ENCODE measurements around the gene KCNG1.
"Not testable (repeated sequence)": the region's sequence is repeated elsewhere in the genome, so short reads cannot be mapped to it uniquely, and the experiment has no call there.

The KCNG1 gene

DNA sequence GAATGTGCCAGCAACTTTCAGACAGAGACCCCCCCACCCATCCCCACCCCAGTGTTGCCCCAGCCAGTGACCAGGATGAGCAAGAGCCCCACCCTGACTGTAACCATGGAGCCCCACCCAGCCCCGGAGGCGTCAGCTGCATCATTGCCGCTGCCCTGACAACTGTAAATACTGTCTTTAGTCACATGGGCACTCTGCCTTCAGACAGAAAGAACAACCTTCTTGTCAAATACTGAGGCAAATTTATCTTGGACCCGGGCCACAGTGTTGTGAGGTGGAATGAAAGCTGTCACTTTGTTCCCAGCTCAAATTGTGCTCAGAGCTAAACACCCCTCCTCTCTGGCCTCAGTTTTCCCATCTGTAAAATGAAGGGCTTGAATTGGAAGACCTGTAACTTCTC, 40.5 kb downstream of the KCNG1 start:
- TF ChIP-seq, protein P1, sequence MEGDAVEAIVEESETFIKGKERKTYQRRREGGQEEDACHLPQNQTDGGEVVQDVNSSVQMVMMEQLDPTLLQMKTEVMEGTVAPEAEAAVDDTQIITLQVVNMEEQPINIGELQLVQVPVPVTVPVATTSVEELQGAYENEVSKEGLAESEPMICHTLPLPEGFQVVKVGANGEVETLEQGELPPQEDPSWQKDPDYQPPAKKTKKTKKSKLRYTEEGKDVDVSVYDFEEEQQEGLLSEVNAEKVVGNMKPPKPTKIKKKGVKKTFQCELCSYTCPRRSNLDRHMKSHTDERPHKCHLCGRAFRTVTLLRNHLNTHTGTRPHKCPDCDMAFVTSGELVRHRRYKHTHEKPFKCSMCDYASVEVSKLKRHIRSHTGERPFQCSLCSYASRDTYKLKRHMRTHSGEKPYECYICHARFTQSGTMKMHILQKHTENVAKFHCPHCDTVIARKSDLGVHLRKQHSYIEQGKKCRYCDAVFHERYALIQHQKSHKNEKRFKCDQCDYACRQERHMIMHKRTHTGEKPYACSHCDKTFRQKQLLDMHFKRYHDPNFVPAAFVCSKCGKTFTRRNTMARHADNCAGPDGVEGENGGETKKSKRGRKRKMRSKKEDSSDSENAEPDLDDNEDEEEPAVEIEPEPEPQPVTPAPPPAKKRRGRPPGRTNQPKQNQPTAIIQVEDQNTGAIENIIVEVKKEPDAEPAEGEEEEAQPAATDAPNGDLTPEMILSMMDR (IDR thresholded peaks at IDR 0.05; ENCODE audit: extremely low read depth, missing control alignments): no peak
- DNase-seq (ENCODE audit: low spot score): no peak

DNA sequence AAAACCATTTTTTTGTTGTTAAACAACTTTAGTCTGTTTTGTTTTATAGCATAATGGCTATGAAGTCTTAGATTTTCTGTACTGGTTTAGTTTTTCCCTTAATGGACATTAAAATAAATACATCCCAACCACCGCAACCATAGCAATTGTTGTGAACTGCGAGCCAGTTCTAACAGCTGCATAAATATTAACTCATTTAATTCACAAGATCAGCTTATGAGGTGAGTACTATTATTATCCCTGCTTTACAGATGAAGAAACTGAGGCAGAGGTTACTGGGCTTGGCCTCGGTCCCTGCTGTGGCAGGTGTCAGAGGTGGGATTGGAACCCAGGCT, 41.2 kb downstream of the KCNG1 start:
- TF ChIP-seq, protein P1 (IDR thresholded peaks at IDR 0.05; ENCODE audit: extremely low read depth, missing control alignments): no peak
- no peak for DNase-seq (ENCODE audit: low spot score)

DNA sequence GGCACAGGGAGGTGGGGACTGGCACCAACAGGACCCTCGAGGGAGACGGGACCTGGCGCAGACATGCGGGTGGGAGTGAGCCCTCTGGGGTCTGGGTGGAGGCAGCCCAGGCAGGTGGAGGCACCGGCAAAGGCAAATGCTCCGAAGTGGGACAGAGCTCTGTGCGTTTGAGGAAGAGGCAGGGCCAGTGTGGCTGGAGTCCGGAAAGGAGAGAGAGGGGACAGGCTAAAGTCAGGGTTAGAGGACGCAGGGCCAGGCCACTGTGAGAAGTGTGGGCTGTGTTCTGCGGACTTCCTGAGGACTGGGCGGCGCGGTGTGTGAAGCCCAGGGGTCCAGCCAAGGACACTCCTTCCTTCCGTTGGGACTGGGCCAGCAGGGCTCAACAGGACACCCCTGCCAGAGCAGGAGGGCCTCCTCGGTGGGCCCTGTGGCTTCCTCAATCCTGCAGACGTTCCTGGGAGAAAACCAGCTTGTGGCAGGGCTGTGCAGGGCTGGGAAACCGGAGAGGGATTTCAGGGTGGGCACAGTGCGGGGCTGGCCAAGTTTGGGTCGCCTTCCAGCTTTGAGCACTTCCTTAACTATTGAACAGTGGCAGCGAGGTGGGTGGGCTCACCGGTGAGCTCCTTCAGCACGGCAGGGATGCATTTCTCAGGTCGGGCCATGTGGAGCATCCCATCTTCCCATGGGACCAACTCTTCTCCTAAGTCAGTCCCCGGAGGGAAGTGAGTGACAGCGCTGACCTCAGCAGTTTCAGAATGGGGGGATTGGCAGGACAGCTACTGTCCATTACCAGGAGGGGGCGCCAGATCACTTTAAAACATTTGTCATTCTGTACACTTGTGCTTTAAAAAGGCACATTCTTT, 41.8 kb downstream of the KCNG1 start:
- DNase-seq (ENCODE audit: low spot score): peak; percentile 67
- TF ChIP-seq, protein P1 (IDR thresholded peaks at IDR 0.05; ENCODE audit: extremely low read depth, missing control alignments): peak; percentile 82

DNA sequence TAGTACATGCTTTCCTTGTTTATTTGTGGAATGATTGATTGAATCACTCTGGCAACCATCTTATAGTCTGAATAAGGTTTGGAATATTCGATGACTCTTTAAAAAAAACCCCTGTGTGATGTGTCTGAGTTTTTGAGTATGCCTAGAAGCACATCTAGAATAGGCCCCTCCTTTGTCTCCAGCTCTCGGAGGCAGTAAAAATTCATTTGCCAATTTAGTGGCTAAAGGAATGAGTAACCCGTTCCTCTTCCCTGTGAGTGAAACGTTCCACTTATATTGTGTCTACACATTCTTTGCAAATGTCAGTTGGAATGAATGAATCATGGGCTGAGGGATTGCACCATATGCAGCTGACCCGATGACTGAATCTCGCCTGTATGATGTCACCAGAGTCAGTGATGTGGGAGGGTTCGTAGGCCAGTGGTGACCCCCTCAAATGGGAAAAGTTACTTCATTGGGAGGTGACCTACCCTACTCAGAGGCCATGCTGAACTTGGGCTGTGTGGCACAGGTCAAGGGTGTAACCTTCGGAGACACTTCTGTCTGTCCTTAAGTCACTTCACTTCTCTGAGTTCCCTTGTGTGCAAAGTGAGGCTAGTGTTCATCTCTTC, 42.7 kb downstream of the KCNG1 start:
- TF ChIP-seq, protein P1 (IDR thresholded peaks at IDR 0.05; ENCODE audit: extremely low read depth, missing control alignments): no peak
- DNase-seq (ENCODE audit: low spot score): no peak

DNA sequence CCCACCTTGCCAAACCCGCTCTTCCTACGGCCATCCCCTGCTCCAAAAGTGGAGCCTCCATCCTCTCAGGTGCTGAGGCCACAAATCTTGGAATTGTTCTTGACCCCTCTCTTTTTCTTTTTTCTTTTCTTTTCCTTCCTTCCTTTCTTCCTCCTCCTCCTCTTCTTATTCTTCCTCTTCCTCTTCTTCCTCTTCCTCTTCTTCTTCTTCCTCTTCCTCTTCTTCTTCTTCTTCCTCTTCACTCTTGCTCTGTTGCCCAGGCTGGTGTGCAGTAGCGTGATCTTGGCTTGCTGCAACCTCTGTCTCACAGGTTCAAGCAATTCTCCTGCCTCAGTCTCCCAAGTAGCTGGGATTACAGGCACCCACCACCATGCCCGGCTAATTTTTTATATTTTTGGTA, 44.4 kb downstream of the KCNG1 start:
- not testable (repeated sequence) for DNase-seq (ENCODE audit: low spot score)

DNA sequence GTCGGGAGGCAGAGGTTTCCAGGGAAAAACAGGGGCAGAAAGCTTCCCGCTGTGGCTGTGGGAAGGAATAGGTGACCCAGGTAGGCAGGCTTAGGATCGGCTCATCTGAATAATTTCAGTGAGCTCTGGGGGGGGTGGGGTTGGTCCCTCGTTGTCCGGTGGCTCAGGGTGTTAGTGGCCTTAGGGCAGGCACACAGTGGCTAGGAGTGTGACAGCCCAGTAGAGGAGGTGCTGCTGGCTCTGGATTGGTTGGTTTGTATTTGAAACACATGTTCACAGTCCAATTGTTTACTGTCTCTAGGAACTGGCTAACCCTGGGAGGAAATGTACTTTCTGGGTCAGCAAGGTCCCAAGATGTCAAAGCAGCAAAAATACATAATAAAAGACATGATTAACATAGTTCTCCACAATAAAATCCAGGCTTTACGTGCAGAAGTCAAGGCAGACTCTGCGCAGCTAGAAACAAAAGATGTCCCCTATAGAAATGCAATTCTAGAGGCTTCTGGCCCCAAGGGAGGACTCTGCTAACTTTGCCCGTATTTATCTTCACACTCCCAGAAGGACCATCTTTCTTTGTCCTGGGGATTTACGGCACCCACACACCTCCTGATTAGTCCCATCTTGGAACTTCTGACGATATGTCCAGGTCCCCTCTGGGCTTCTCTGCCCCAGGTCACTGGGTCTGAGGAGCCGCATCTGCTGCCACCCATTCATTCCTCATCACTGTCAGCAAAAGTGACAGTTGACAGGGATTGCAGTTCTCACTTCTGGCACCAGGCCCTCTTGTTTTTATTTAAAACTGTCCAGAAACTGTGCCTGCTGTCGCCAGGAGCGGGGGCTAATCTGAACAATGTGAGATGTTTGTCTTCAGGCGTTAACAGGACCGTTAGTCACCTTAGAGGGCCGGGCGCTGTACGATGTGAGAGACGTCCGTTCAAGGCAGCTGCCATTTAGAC, 45.6 kb downstream of the KCNG1 start:
- no peak for DNase-seq (ENCODE audit: low spot score)

DNA sequence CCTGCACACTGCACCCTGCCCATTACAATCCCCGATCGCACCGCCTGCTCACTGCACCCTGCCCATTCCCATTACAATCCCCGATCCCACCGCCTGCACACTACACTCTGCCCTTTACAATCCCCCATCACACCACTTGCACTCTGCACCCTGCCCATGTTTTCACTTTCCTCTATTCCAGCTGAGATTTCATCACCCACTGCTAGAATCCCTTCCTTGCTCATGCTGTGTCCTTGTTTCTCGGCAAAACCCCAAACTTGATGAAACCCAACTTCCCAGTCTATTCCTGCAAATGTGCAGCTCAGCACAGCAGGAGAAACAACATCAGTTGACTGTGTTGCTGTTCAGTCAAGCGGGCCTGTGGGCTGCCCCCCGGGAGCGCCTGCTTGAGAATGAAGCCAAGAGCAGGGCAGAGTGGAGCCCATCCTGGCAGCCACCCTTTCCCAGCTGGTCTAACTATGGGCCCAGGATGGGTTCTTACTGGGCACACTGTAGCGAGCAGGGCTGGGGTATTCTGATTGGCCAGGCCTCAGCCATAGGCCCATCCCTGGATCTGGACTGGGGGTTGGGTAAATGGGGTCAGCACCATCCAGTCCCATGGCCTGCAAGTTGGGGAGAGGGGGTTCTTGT, 47.1 kb downstream of the KCNG1 start:
- TF ChIP-seq, protein P1 (IDR thresholded peaks at IDR 0.05; ENCODE audit: extremely low read depth, missing control alignments): no peak
- no peak for DNase-seq (ENCODE audit: low spot score)

More for the DNA sequence above, 45.6 kb downstream of the KCNG1 start:
- TF ChIP-seq, protein P1 (IDR thresholded peaks at IDR 0.05; ENCODE audit: extremely low read depth, missing control alignments): no peak
